Memory B cell (primary cell): ENCODE data around the gene ABCG1.

Experiments used
- ATAC-seq: fragments of 150-1000 bp; cut with Tn5 transposase; 2 replicates; pipeline ENCODE4 v1.10.0; 2021; ENCODE audit warnings: low read depth, mild to moderate bottlenecking, moderate library complexity
- DNase-seq, 2 donors: peaks; one replicate each; pipeline ENCODE4 v3.0.0; 2022; ENCODE audit warnings: low spot score in 2 of 2
- H3K27ac Mint-ChIP-seq: one replicate; pipeline ENCODE4 v1.8.0; 2022; ENCODE audit warnings: mild to moderate bottlenecking, moderate library complexity, mixed read lengths
- H3K27me3 Mint-ChIP-seq: one replicate; pipeline ENCODE4 v1.8.0; 2022; ENCODE audit warnings: mixed read lengths
- H3K36me3 Mint-ChIP-seq: one replicate; pipeline ENCODE4 v1.8.0; 2022; ENCODE audit warnings: mild to moderate bottlenecking, mixed read lengths
- H3K4me1 Mint-ChIP-seq: one replicate; pipeline ENCODE4 v1.8.0; 2022; ENCODE audit warnings: mixed read lengths
- H3K4me3 Mint-ChIP-seq: one replicate; pipeline ENCODE4 v1.8.0; 2022; ENCODE audit warnings: mild to moderate bottlenecking, moderate library complexity, mixed read lengths
- H3K9me3 Mint-ChIP-seq: one replicate; pipeline ENCODE4 v1.8.0; 2022; ENCODE audit warnings: mixed read lengths

The ABCG1 gene

GRCh38 chr21:42228709-42229220, 9.8 kb downstream of the ABCG1 start:
- H3K27ac Mint-ChIP-seq = peak overlapping the region; percentile 90
- H3K9me3 Mint-ChIP-seq = no peaks in the 10 kb centered on the region
- H3K27me3 Mint-ChIP-seq = no peaks in the 10 kb centered on the region
- H3K4me3 Mint-ChIP-seq = no peak overlapping the region
- peaks cover 24% of the 10 kb centered on the region for H3K36me3 Mint-ChIP-seq
- no peak for ATAC-seq
- no peak for DNase-seq
- H3K4me1 Mint-ChIP-seq = peaks cover 39% of the 10 kb centered on the region

DNA sequence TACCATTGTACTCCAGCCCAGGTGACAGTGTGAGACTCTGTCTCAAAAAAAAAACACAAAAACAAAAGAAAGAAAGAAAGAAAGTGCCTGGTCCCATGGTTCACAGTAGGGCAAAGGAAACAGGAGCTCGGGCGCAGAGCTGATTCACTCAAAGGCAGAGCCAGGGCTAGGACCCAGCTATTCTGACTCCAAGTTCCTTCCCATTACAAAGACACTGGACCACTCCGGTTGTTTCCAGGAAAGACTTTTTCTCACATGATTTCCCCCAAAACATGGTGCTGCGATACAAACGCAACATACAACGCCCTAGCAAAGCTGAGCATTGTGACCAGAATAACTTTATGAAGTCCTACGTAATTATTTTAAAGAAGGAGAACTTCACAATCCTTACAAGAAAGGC, 10.7 kb downstream of the ABCG1 start:
- ATAC-seq = no peak

GRCh38 chr21:42230178-42230577, 11.2 kb downstream of the ABCG1 start:
- Mint-ChIP-seq H3K9me3 (no peaks in the 10 kb centered on the region), H3K27ac (peak overlapping the region; percentile 71), H3K27me3 (no peaks in the 10 kb centered on the region), H3K4me1 (peaks cover 46% of the 10 kb centered on the region), H3K4me3 (no peak overlapping the region), H3K36me3 (peaks cover 24% of the 10 kb centered on the region)
- DNase-seq = no peak
- ATAC-seq = no peak

More for the DNA sequence above, 10.7 kb downstream of the ABCG1 start:
- Mint-ChIP-seq H3K27ac (peak overlapping the region; percentile 71), H3K27me3 (no peaks in the 10 kb centered on the region), H3K4me3 (no peak overlapping the region), H3K36me3 (peaks cover 24% of the 10 kb centered on the region), H3K9me3 (no peaks in the 10 kb centered on the region), H3K4me1 (peaks cover 43% of the 10 kb centered on the region)
- no peak for DNase-seq

- H3K4me1 Mint-ChIP-seq = peaks cover 50% of the 10 kb centered on the region
- H3K9me3 Mint-ChIP-seq = no peaks in the 10 kb centered on the region
- H3K27me3 Mint-ChIP-seq = no peaks in the 10 kb centered on the region
- ATAC-seq (no peak), DNase-seq (no peak)
- peaks cover 22% of the 10 kb centered on the region for H3K36me3 Mint-ChIP-seq
- no peak overlapping the region for H3K4me3 Mint-ChIP-seq
- H3K27ac Mint-ChIP-seq = peak overlapping the region; percentile 71
Observed at GRCh38 chr21:42230636-42231035, 11.7 kb downstream of the ABCG1 start.

DNA sequence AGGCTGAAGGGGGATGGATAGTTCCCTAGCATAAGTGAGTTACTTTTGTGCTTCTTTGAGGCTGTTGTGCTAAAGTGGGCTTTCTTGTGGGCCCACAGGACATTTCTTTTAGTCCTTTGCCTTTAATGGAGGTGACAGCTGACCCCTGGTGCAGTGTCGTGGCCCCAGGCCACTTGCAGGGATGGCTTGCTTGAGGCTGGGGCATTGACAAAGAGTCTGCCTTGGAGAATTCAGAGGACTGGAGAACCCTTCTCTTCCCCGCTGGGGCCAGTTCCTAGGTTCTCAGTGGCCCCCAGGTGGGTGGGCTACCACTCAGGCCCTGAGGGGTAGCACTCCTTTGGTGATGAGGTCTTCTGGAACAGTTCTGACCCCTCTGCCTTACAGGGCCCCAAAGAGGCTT, 12.8 kb downstream of the ABCG1 start:
- H3K36me3 Mint-ChIP-seq = peaks cover 14% of the 10 kb centered on the region
- no peak overlapping the region for H3K4me3 Mint-ChIP-seq
- H3K9me3 Mint-ChIP-seq = no peaks in the 10 kb centered on the region
- DNase-seq (no peak), ATAC-seq (no peak)
- H3K27ac Mint-ChIP-seq = no peak overlapping the region
- H3K4me1 Mint-ChIP-seq = peaks cover 51% of the 10 kb centered on the region
- H3K27me3 Mint-ChIP-seq = no peaks in the 10 kb centered on the region

- Mint-ChIP-seq H3K9me3 (no peaks in the 10 kb centered on the region), H3K27me3 (no peaks in the 10 kb centered on the region), H3K4me3 (peak overlapping the region; percentile 65), H3K27ac (peak overlapping the region; percentile 99), H3K4me1 (peaks cover 56% of the 10 kb centered on the region), H3K36me3 (peaks cover 11% of the 10 kb centered on the region)
- peak in 1 of 2 donors; percentile 34 for DNase-seq
- ATAC-seq = no peak
Observed at GRCh38 chr21:42232176-42232825, 13.4 kb downstream of the ABCG1 start.

- DNase-seq = peak; percentile 70 to 80
- no peaks in the 10 kb centered on the region for H3K9me3 Mint-ChIP-seq
- H3K4me1 Mint-ChIP-seq = peaks cover 55% of the 10 kb centered on the region
- H3K4me3 Mint-ChIP-seq = peak overlapping the region; percentile 65
- ATAC-seq = peak; percentile 60
- H3K36me3 Mint-ChIP-seq = peaks cover 4% of the 10 kb centered on the region
- no peaks in the 10 kb centered on the region for H3K27me3 Mint-ChIP-seq
- H3K27ac Mint-ChIP-seq = peak overlapping the region; percentile 99
Observed at GRCh38 chr21:42233067-42233961, 14.4 kb downstream of the ABCG1 start.

GRCh38 chr21:42234041-42234440, 15.1 kb downstream of the ABCG1 start:
- Mint-ChIP-seq H3K27me3 (no peaks in the 10 kb centered on the region), H3K4me1 (peaks cover 58% of the 10 kb centered on the region), H3K4me3 (peak overlapping the region; percentile 82), H3K27ac (peak overlapping the region; percentile 99), H3K9me3 (no peaks in the 10 kb centered on the region), H3K36me3 (peaks cover 3% of the 10 kb centered on the region)
- DNase-seq = no peak
- no peak for ATAC-seq

- ATAC-seq = peak; percentile 57
- Mint-ChIP-seq H3K9me3 (no peaks in the 10 kb centered on the region), H3K4me1 (peaks cover 57% of the 10 kb centered on the region), H3K27me3 (no peaks in the 10 kb centered on the region), H3K27ac (peak overlapping the region; percentile 99), H3K4me3 (peak overlapping the region; percentile 82), H3K36me3 (no peaks in the 10 kb centered on the region)
- DNase-seq = peak; percentile 84 to 87
Observed at GRCh38 chr21:42234464-42235241, 15.7 kb downstream of the ABCG1 start.

DNA sequence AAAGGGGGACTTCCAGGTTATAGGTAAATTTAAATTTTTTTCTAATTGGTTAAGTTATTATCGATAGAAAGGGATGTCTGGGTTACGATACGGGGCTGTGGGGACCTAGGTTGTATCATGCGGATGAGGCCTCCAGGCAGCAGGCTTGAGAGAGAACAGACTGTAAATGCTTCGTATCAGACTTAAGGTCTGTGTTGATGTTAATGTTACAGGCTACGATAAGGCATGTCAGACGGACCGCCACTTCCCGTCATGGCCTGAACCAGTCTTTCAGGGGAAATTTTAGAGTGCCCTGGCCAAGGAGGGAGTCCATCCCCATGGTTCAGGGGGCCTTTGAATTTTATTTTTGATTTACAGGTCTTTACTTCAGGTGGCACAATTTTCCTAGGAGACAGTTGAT, 16.7 kb downstream of the ABCG1 start:
- peak overlapping the region; percentile 99 for H3K27ac Mint-ChIP-seq
- H3K4me3 Mint-ChIP-seq = no peak overlapping the region
- H3K27me3 Mint-ChIP-seq = no peaks in the 10 kb centered on the region
- DNase-seq (no peak), ATAC-seq (no peak)
- no peaks in the 10 kb centered on the region for H3K9me3 Mint-ChIP-seq
- H3K36me3 Mint-ChIP-seq = no peaks in the 10 kb centered on the region
- peaks cover 60% of the 10 kb centered on the region for H3K4me1 Mint-ChIP-seq

GRCh38 chr21:42236014-42236413, 17.1 kb downstream of the ABCG1 start:
- no peaks in the 10 kb centered on the region for H3K9me3 Mint-ChIP-seq
- no peaks in the 10 kb centered on the region for H3K27me3 Mint-ChIP-seq
- ATAC-seq = no peak
- H3K4me1 Mint-ChIP-seq = peaks cover 58% of the 10 kb centered on the region
- no peak overlapping the region for H3K4me3 Mint-ChIP-seq
- no peak for DNase-seq
- H3K27ac Mint-ChIP-seq = peak overlapping the region; percentile 99
- no peaks in the 10 kb centered on the region for H3K36me3 Mint-ChIP-seq

DNA sequence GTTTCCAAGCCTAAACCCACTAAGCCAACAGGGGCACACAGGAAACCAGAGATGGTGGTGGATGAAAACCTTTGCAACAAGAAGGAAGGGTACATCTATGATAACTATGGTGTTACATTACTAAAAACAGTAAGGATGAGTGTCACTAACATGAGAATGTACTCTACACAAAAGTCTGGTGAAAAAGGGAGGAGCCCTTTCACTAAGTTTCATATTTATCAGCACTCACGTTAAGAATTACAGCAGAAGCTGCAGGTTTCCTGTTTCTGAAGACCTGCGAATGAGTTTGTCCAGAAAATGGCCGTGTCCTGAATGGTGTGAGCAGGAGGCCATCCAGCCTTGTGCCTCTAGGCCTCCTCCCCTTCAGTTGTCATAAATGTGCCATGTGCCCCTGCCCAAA, 17.8 kb downstream of the ABCG1 start:
- DNase-seq (no peak), ATAC-seq (no peak)
- Mint-ChIP-seq H3K4me1 (peaks cover 55% of the 10 kb centered on the region), H3K9me3 (no peaks in the 10 kb centered on the region), H3K27ac (peak overlapping the region; percentile 99), H3K27me3 (no peaks in the 10 kb centered on the region), H3K4me3 (no peak overlapping the region), H3K36me3 (no peaks in the 10 kb centered on the region)

GRCh38 chr21:42237161-42237560, 18.2 kb downstream of the ABCG1 start:
- Mint-ChIP-seq H3K4me3 (peak overlapping the region; percentile 9), H3K27ac (peak overlapping the region; percentile 99), H3K4me1 (peaks cover 56% of the 10 kb centered on the region), H3K27me3 (no peaks in the 10 kb centered on the region), H3K36me3 (no peaks in the 10 kb centered on the region), H3K9me3 (no peaks in the 10 kb centered on the region)
- ATAC-seq = no peak
- no peak for DNase-seq

GRCh38 chr21:42237577-42237976, 18.6 kb downstream of the ABCG1 start:
- Mint-ChIP-seq H3K27ac (peak overlapping the region; percentile 99), H3K27me3 (no peaks in the 10 kb centered on the region), H3K4me3 (peak overlapping the region; percentile 11), H3K4me1 (peaks cover 57% of the 10 kb centered on the region), H3K36me3 (no peaks in the 10 kb centered on the region), H3K9me3 (no peaks in the 10 kb centered on the region)
- ATAC-seq (no peak), DNase-seq (no peak)
